Lower leg skin (tissue), 3 donors: ENCODE results near the gene MB21D2.

Experiments used
- POLR2A ChIP-seq, 2 donors: fragments of 450-650 bp; IDR thresholded peaks; one replicate each; pipeline ENCODE4 v1.6.1; 2016 to 2017; ENCODE audit warnings: antibody characterized with exemption in 2 of 2, mild to moderate bottlenecking in 1 of 2, moderate library complexity in 1 of 2
- TF ChIP-seq, protein P1 (sequence below), 3 donors: fragments of 450-650 bp; IDR thresholded peaks; one replicate each; pipeline ENCODE4 v1.5.1; 2016; ENCODE audit warnings: antibody characterized with exemption in 3 of 3, mild to moderate bottlenecking in 3 of 3, moderate library complexity in 2 of 3

DNA sequence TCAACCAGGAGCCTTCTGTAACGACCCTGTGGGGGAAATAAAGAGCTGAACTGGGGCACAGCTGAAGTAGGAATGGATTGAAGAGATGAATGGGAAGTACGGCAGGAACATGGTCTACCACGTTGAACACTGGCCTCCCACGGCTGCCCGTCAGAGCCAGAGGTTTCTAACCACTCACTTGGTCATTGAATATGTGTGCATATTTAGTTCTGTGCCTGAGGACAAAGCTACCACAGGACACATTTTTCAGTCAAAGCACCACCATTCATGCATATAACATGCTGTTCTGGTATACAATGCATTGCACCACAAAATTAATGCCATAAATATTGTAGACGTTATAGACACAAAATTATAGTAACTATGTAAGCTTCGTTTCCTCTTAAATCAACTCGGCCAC lies 75.5 kb downstream of the MB21D2 start:
- TF ChIP-seq, protein P1, sequence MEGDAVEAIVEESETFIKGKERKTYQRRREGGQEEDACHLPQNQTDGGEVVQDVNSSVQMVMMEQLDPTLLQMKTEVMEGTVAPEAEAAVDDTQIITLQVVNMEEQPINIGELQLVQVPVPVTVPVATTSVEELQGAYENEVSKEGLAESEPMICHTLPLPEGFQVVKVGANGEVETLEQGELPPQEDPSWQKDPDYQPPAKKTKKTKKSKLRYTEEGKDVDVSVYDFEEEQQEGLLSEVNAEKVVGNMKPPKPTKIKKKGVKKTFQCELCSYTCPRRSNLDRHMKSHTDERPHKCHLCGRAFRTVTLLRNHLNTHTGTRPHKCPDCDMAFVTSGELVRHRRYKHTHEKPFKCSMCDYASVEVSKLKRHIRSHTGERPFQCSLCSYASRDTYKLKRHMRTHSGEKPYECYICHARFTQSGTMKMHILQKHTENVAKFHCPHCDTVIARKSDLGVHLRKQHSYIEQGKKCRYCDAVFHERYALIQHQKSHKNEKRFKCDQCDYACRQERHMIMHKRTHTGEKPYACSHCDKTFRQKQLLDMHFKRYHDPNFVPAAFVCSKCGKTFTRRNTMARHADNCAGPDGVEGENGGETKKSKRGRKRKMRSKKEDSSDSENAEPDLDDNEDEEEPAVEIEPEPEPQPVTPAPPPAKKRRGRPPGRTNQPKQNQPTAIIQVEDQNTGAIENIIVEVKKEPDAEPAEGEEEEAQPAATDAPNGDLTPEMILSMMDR (IDR thresholded peaks at IDR 0.05), result no peak
- TF ChIP-seq POLR2A (IDR thresholded peaks at IDR 0.05), result no peak
